ENCODE results near the gene UNC80.

The UNC80 gene

GRCh38 chr2:209933499-209934483, 162.2 kb downstream of the UNC80 start:
- TF ChIP-seq CTCF (IDR thresholded peaks at IDR 0.05; ENCODE audit: unreplicated experiment in 3 of 3), result no peak
- H3K4me3 Mint-ChIP-seq, result peak overlapping the region in 1 of 3 experiments; percentile 7
- peak overlapping the region in 2 of 3 experiments; percentile 26 to 74 for H3K27ac Mint-ChIP-seq
- no peaks in the 10 kb centered on the region for H3K36me3 Mint-ChIP-seq (ENCODE audit: low read depth)
- no peaks in the 10 kb centered on the region for H3K9me3 Mint-ChIP-seq
- H3K4me1 Mint-ChIP-seq, result peaks cover 18% of the 10 kb centered on the region
- peaks cover 4% of the 10 kb centered on the region for H3K27me3 Mint-ChIP-seq (ENCODE audit: low read depth)

- Mint-ChIP-seq H3K9me3 (no peaks in the 10 kb centered on the region), H3K27ac (no peak overlapping the region)
- peak; percentile 25 to 43 (median 27) for TF ChIP-seq CTCF (IDR thresholded peaks at IDR 0.05; ENCODE audit: unreplicated experiment in 3 of 3)
Observed at GRCh38 chr2:209936106-209936666, 164.6 kb downstream of the UNC80 start.

GRCh38 chr2:209937893-209938292, 166.3 kb downstream of the UNC80 start:
- H3K9me3 Mint-ChIP-seq, result no peaks in the 10 kb centered on the region
- no peak overlapping the region for H3K27ac Mint-ChIP-seq
- H3K27me3 Mint-ChIP-seq (ENCODE audit: low read depth), result no peaks in the 10 kb centered on the region
- peaks cover 33% of the 10 kb centered on the region for H3K4me1 Mint-ChIP-seq
- H3K36me3 Mint-ChIP-seq (ENCODE audit: low read depth), result no peaks in the 10 kb centered on the region
- H3K4me3 Mint-ChIP-seq, result no peak overlapping the region
- no peak for TF ChIP-seq CTCF (IDR thresholded peaks at IDR 0.05; ENCODE audit: unreplicated experiment in 3 of 3)

More at GRCh38 chr2:209936106-209936666, 164.6 kb downstream of the UNC80 start:
- Mint-ChIP-seq H3K4me1 (peaks cover 25% of the 10 kb centered on the region), H3K4me3 (no peak overlapping the region), H3K36me3 (ENCODE audit: low read depth) (no peaks in the 10 kb centered on the region), H3K27me3 (ENCODE audit: low read depth) (peaks cover 4% of the 10 kb centered on the region)

- H3K4me1 Mint-ChIP-seq, result peaks cover 33% of the 10 kb centered on the region
- TF ChIP-seq CTCF (IDR thresholded peaks at IDR 0.05; ENCODE audit: unreplicated experiment in 3 of 3), result no peak
- no peaks in the 10 kb centered on the region for H3K27me3 Mint-ChIP-seq (ENCODE audit: low read depth)
- peak overlapping the region in 1 of 3 experiments; percentile 15 for H3K27ac Mint-ChIP-seq
- no peaks in the 10 kb centered on the region for H3K36me3 Mint-ChIP-seq (ENCODE audit: low read depth)
- no peak overlapping the region for H3K4me3 Mint-ChIP-seq
- no peaks in the 10 kb centered on the region for H3K9me3 Mint-ChIP-seq
Observed at GRCh38 chr2:209938906-209939305, 167.3 kb downstream of the UNC80 start.

- H3K4me3 Mint-ChIP-seq, result no peak overlapping the region
- H3K4me1 Mint-ChIP-seq, result peaks cover 27% of the 10 kb centered on the region
- no peaks in the 10 kb centered on the region for H3K9me3 Mint-ChIP-seq
- H3K27ac Mint-ChIP-seq, result peak overlapping the region in 1 of 3 experiments; percentile 60
- no peaks in the 10 kb centered on the region for H3K36me3 Mint-ChIP-seq (ENCODE audit: low read depth)
- TF ChIP-seq CTCF (IDR thresholded peaks at IDR 0.05; ENCODE audit: unreplicated experiment in 3 of 3), result no peak
- H3K27me3 Mint-ChIP-seq (ENCODE audit: low read depth), result no peaks in the 10 kb centered on the region
Observed at GRCh38 chr2:209940936-209941335, 169.3 kb downstream of the UNC80 start.
